Right hindlimb (tissue), 1 donor: Measurements from ENCODE around the gene FGR.

Experiments
- DNase-seq: peaks from one replicate; pipeline ENCODE4 v3.0.0-alpha.2; 2018

Gene FGR

DNA sequence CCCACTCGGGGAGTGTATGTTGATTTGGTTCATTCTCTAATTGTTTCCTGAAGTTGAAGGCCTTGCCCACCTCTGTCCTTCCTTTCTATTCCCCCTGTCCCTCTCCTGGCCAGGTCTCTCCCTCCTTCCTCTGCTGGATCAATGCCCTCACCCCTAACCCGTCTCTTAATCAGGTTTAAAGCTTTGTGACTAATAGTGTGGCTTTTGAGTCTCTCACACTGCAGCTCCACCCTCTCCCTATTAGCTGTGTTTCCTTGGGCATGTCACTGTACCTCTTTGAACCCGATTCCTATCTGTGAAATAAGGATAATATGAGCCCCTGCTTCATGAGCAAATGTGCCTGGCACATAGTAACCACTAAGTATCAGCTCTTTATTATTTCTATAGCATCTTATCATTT lies 51.5 kb downstream of the FGR start:
- DNase-seq = no peak

DNA sequence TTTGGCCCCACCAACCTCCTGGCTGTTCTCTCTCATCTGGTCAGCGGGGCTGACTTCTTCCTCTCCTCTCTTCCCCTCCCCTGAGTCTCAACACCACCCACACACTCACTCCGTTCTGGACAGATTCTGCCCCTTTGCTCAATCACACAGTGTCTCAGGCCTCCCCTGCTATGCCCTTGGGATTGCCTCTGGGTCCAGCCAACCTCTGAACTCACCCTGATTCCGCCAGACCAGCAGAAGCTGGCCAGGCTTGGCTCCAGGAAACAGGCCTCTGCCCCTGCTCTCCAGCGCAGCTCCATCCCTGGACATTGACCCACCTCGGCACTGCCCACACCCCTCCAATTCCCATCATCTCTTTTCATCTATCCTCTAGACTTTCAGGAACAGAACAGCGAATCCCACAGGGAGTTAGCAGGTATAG lies 53.2 kb downstream of the FGR start:
- no peak for DNase-seq

DNA sequence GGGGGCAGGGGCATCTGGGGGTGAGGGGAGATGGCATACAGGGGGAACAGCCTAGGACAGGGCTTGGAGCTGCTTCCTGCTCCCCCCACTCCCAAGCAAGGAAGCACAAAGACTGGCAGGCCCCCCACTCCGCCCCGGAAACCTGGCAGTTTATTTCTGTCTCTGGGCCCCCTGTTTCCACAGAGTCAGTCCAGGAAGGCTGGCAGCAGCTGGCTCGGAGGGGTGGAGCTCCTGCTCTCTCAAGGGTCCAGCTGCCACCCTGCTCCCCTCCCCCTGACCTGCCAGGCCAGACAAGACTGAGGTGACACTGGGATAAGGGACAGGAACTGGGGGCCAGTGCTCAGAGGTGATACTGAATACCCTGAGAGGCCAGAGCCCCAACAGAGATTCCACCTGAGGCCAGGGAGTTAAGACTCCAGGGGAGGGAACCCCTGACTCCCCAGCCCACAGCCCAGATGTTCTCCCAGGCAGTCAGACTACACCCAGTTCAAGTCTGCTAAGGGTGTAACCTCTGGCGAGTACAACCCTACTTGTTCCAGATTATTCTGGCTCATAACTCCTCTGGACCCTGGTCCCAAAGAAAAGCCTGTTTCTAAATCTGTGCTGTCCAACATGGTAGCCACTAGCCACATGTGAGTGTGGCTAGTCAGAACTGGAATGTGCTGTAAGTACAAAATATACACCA lies 57.3 kb downstream of the FGR start:
- peak; percentile 79 for DNase-seq

DNA sequence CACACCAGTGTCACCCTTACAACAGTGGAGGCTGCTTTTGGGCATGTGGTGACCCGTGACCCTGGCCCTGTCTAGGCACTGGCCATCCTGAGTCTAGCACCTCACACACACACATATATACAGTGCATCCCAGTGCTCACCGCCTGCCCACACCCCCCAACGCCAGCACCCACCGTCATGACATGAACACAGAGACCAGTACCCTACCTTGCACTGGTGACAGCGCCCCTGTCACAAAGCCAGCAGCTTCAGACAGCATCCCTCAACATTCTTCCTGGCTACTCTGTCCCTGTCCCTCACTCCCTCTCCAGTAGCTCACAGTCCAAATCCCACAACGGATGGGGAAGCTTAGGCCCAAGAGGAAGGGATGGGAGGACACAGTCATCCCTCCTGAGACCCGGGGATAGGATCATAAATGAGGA lies 58.2 kb downstream of the FGR start:
- DNase-seq = peak; percentile 35

DNA sequence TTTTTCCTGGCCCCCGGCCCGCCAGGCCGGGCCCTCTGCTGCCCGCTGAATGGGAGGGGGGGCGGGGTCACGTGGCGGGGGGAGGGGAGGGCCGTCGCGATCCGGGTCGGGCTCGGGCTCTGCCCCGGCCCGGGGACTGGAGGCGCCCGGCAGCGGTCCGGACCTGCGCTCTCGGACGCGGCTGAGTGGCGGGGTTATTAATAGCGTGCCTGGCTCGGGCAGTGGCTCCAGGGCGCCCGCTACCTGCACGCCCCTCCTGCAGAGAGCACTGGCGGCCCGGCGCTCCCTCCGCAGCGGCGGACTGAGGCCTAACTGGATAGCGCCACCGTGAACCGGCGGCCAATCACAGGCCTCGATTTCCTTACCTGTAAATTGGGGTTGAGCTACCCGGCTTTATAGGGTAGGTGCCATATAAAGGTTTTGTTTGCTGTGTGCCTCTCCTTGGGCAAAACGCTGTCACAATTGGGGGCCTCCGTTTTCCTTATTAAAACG lies 59.1 kb downstream of the FGR start:
- peak; percentile 81 for DNase-seq

DNA sequence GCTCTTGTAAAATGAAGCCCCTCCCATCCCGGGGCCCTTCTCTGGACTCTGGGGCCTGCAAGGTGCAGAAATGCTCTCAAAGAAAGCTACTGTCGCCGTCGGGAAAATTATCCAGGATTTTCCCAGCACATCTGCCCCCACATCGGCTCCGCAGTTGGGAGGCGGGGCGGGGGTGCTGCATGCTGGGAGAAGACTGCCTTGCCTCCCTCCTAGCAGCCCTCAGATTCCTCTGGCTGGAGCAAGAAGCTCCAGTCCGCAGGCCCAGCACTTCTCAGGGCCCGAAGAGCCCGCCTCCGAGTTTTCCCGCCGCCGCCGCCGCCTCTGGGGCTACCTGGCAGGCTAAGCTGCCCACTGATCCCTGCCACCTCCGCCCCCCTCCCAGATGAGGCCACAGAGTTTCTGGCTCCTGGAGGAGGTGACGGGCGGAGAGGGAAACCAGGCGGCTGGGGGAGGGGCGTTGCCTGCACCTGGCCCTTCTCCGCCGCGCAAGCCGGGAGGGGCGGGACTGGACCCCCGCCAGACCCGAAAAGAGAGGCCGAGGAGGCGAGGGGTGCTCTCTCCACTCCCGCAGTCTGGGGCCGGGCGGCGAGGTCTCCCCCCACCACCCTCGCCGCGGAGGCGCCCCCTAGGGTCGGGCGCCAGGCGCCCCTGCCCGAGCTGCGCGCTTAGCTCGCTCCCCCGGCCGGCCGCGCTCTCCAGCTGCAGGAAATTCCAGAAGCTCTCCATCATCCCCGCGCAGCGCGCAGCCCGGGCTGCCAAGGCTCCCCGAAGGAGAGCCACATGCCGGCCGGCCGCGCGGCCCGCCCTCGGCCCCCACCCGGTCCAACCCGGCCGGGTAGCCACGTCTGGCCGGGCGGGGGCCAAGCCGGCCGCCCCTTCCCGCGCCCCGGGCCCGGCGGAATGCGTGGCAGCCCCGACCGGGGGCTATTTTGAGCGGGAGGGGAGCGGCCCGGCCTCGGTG lies 59.8 kb downstream of the FGR start:
- DNase-seq = peak; percentile 92

DNA sequence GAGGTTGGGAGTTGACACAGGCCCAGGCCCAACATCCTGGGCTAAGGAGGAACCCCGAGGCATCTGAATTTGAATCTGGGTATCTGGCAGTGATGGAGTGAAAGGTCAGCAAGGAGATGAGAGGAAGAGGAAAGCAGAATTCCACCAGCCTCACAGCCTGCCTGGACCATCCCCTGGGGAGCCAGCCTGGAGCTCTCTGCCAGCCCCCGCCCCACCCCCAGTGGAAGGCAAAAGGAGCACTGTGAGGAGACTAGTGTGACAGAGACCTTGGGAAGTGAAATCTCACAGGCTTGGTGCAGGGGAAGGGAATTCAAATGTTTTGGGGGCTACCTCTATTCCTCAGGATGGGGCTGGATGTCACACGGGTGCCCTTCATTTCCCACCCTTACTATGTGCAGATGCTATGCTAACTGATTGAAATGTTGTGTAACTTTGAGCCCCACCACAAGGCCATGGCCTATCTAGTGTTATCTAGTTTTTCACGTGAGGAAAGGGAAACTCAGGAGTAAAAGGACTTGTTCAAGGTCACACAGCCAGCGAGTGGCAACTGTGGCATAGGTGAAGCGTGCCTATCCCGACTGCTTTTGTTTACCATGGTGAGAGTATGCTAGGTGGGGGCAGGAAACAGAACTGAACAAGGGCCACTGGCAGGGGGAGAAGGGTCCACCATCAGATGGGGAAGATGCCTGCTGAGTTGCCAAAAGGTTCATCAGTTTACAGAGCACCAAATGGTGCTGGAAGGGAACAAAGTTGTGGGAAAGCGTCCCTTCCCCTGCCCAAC lies 60.8 kb downstream of the FGR start:
- DNase-seq = no peak

DNA sequence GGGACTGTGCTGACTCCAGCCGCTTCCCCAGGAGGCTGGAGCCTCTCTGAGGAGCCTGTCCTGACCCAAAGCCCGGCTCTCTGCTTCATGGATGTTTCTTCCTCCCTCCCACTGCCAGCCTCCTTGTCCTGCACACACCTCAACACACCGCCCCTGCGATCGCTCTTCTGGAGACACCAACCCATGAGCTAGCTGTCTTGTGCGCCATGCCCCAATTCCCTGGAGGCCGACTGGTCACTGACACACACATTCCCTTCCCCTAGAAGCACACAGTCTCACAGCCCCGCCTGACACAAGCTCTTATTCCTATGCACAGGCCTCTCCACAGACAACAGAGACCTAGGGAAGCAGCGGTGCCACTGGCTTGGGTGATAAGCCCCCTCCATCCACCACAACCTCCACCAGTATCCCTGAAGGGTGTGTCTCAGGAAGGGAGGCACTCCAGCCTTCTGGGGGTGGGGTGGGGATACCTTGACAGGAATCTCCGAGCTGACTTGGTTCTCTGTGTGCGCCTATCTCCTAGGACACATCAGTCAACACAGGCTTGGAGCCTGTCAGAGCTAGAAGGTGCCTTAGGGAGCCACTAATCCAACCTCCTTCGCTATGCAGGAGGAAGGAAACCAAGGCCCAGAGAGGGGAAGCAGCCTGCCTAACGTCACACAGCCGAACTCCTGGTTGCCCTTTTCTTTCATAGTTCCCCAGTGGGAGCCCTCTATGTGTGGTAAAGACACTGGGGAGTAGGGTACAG lies 62.1 kb downstream of the FGR start:
- DNase-seq = no peak

DNA sequence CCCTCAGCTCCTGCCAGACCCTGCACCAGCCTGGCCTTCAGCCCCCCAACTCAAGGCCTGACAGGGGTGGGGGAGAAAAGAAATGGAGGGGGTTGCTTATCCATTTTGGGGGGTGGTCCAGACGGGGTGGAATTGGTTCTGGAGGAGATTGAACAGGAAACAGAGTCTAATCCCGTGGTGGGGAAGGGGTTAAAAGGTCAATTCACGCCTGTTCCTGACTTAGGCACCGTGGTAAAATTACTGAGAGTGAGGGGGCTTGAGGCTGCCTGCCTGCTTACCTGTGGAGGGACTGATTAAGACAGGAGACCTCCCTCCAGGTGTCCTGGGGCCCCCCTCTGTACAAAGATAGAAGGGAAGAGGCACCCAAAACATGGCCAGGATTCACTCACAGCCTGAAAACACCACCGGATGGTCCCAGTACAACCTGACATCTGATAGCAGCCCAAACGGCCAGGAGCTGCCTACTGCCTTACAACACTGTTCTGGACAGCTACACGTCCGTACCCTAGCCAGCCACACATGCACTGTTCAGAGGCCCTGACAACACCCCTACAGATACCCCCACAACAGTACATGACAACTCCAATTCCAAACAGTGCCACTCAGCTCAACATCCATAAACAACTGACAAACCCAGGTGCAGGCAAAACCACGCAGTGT lies 62.8 kb downstream of the FGR start:
- no peak for DNase-seq

DNA sequence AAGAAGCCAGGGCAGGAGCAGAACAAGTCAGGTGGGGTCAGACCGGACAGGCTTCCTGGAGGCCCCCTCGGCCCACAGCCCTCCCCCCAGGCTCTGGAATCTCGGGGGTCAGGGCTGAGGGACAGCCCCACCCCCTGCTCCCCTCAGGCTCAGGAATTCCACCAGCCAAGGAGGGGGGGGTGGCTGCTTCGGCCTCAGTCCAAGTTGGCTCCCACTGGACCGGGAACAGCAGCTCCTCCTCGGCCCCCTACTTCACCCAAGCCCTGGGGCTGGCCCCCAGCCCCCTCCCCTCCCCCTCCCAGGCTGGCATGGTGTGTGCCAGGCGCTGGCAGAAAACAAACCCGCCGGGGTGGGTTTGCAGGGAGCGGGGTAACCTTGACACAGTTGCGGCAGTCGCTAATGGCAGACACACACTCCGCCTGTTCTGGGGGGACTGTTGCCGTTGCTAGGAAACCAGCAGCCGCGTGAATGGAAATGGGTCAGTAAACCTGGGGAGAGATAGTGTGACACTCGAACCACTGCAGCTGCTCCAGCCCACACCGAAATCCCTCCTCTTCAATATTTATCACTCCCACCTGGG lies 63.5 kb downstream of the FGR start:
- peak; percentile 73 for DNase-seq

DNA sequence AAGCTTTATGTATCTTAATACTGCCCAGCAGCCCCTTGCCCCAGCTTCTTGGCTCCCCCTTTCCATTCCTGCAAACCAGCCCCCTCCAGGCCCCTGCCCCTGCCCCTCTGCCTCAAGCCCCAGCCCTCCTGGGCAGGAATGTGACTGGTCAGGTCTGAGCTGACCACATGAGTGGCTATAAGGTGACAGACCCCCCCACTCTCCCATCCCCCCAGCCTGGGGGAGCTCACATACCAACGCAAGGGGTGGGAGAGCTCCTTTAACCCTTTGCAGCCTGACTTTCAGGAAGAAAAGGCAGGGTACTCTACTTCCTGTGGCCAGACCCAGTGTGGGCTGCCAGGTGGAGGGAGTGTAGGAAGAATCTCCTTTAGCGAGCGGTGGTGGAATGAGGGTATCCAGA lies 64.2 kb downstream of the FGR start:
- no peak for DNase-seq

DNA sequence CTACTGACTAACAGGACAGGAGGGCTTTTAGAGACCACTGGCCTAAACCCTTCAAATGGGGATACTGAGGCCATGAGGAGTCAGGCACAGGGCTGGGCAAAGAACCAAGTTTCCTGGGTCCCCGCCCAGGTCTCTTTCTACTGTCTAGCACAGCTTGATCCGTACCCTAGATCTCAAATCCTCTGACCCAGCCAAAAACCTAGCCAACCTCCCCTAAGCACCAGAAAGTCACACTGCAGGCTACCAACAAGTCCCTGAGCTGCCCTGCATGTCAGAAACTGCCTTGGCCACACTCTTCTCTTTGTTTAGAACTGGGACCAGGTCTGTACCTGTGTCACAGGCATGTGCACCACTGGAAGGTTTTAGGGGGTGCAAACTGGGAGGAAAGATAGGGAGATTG lies 64.6 kb downstream of the FGR start:
- DNase-seq = no peak

DNA sequence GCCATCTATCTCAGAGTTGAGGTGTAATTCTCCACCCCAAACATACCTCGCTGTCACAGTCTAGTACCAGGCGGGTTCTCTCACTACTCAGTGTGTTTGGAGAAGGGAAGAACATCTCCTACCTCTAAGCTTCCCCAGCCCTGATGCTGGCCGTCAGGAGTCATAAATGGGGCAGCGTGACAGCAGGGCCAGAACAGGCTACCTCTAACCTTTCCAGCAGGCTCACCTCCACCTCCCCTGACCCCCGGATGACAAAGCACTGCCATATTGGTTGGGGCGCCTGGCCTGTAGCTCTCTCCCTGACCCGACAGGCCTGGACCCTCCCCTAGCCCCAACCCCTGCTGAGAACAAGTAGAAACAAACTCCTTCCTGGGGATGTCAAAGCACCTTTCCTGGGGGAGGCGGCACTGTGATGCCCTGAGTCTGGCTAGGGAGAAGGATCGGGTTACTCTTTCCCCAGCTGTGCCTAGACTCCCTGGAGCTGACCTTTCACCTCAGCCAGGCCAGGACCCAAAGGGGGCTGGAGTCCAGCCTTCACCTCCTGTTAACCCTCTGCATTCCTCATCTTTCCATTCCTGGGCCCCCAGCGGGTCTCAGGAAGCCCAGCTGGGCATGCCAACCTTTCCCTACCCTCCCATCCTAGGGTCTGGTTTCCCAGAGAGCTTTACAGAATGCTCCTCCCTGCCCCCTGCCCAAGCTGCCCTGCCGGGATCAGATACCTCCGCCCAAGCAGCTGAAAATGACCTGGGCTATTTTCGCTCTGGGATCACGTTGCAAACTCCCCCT lies 65.3 kb downstream of the FGR start:
- no peak for DNase-seq

DNA sequence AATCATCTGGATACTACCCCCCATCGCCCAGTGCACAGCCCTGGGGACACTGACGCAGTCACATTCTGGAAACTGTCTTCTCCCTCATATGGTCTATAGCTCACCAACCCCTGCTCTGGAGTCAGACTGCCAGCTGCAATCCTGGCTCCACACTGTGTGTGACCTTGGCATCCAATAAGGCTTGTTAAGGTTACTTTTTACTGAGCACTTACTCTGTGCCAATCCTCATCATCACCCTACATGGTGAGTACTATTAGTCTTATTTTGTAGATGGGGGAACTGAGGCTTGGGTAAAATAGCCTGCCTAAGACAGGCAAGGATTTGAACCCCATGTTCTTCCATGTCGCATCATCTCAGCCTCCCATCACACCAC lies 65.9 kb downstream of the FGR start:
- DNase-seq = no peak

DNA sequence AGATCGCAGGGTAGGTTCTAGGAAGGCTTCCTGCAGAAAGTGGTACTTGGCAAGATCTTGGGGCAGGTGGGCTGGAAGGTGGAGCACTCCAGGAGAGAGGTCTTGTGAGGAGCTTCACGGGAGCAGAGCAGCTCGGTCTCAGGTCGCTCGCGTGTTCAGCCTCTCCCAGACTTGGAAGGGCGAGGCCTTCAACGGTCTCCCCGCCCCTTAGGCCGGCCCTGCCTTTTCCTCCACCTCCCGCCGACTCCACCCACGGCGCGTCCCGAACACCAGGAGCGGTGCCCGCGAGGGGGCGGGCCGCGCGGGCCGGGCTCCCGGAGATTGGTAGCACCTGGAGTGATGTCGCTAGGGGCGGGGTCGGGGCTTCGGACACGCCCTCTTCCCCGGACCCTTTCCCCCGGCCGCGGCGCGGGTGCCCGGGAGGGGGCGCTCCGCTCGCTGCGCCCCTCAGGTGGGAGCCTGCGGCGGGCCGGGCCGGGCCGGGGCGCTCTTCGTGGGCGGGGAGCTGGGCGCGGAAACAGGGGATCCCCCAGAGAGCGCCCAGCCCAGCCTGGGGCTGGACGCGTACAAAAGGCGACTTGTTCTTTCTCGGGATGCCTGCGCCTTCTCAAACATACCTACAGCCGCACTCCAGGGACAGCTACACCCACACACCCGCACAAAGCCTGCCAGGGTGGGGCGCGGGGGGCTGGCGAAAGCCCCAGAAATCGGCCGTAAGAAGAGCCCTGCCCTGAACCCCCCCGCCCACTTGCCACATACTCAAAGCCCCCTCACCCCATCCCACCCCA lies 66.5 kb downstream of the FGR start:
- peak; percentile 94 for DNase-seq

DNA sequence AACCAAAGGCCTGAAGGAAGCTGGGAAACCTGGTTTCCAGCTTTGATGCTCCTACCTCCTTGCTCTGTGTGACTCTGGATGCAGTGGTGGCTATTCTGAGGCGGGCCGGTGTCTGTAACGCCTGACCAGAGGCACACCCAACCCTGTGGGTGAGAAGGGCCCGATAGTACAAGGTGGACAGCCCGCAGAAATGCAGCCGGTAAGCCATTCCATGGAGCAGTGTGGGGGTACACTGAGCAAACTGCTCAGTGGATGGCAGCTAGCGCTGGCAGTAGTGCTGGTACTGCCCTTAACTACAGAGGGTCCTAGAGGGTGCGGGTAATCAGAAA lies 67.0 kb downstream of the FGR start:
- no peak for DNase-seq

DNA sequence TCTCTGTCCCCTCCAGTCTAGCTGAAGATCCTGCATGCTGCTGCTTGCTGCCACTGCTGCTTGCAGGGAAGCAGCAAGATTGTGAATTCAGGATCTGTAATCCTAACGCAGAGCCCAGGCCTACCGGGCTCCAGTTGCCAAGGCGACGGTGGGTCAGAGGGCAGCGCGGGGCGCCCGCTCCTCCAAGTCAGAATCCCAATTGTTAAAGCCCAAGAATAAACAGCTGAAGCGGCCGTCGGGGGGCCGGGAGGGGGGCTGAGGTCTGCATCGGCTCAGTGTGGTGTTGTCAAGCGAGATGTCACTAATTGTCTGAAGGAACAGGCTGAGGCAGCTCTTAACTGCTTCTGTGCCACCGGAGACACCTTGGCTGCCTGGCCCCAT lies 67.8 kb downstream of the FGR start:
- no peak for DNase-seq

DNA sequence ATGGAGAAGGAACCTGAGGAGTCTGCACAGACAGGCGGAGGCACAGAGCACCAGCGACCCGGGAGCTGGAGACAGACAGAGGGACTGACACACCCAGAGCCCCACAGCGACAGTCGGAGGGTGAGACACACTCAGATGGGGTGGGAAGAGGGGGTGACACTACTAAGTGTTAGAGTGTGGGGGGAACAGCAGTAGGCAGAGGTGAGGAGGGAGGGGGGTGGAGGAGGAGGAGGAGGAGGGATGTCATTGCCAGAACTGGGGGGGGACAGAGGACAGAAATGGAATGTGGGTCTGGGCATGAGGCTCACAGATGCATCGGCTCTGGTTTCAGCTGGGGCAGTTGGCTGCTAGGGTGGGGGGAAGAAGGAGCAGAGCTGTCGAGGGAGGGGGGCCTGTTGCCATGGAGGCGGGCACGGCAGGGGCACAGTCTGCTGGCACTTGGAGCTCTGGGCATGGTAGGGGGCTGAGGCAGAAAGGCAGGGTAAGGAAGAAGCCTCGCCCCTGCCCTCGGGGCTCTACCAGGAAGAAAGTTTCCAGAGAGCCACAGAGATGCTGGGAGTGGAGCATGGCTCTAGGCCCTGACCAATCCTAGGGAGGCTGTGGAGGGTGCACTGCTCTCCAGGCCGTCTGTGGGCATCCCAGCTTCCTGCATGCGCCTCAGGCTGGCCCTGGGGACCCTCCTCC lies 68.4 kb downstream of the FGR start:
- no peak for DNase-seq
